K562 (cell line): ENCODE measurements around the gene MYH9. TPM values are rescaled to one million over a fixed set of nuclear protein-coding genes. Genes with fewer than 3 reads are reported as not detected.

Source experiments
- ATAC-seq: fragments of 200-7000 bp; cut with Tn5 transposase; 3 replicates; pipeline ENCODE4 v1.9.1; 2020; ENCODE audit warnings: moderate library complexity
- BruUV-seq: library from RNA; stranded (reverse); fragments of 400-500 nt; replicated peaks from 2 replicates; lab custom pipeline; 2021; lab: Mats Ljungman, UMichigan
- CTCF ChIA-PET: fragments of 300-600 bp; formaldehyde crosslinking; extraction: SDS; loops from one replicate; lab custom pipeline; 2021; ENCODE audit warnings: low intra/inter-chr PET ratio; lab: Yijun Ruan, JAX
- POLR2A ChIA-PET: fragments of 300-600, 350-650 bp; sonication (Branson Sonifier 250); formaldehyde crosslinking; extraction: SDS; loops from one replicate; lab custom pipeline; 2021; ENCODE audit warnings: antibody characterized with exemption, inconsistent platforms; lab: Yijun Ruan, JAX
- DNase-seq, 4 experiments: peaks; one replicate each; pipeline versions ENCODE4 v3.0.0 to v3.0.0-alpha.2; 2011 to 2018; ENCODE audit warnings: low spot score in 3 of 4, mixed read lengths in 3 of 4; ENCODE audit errors: extremely low read depth in 1 of 4
- FAIRE-seq: peaks from 2 replicates; lab custom pipeline; 2011; peaks lifted over from hg19 to GRCh38; lab: Jason Lieb, UNC
- H2AFZ ChIP-seq: 2 replicates; pipeline ENCODE4 v1.6.0; 2011; ENCODE audit warnings: low read depth, low read length, control low read depth, inconsistent platforms
- H3K27ac ChIP-seq: fragments of 200-600 bp; 3 replicates; pipeline ENCODE4 v1.8.0; 2011; ENCODE audit warnings: low read depth, mild to moderate bottlenecking, control low read depth, inconsistent platforms, low read length, moderate library complexity, mixed read lengths; ENCODE audit errors: extremely low read depth
- H3K27me3 ChIP-seq, 2 experiments: fragments of 300-600 bp in 1 of 2; 2 replicates in 1 of 2; 3 replicates in 1 of 2; pipeline versions ENCODE4 v1.6.0 to v1.8.0; 2011; ENCODE audit warnings: inconsistent platforms in 2 of 2, low read length in 2 of 2, mild to moderate bottlenecking in 1 of 2, mixed read lengths in 1 of 2, moderate library complexity in 1 of 2; ENCODE audit not compliant: control insufficient read depth in 2 of 2, insufficient read depth in 2 of 2
- H3K36me3 ChIP-seq: fragments of 300-600 bp; 3 replicates; pipeline ENCODE4 v1.8.0; 2011; ENCODE audit warnings: mild to moderate bottlenecking, low read length, inconsistent platforms; ENCODE audit not compliant: control insufficient read depth, insufficient read depth
- H3K4me1 ChIP-seq, 2 experiments: fragments of 200-600 bp in 1 of 2; replicated peaks in 1 of 2; 2 replicates in 1 of 2; 3 replicates in 1 of 2; pipeline versions ENCODE4 v1.5.1 to v1.8.0; 2011; ENCODE audit warnings: inconsistent platforms in 2 of 2, low read length in 2 of 2, mild to moderate bottlenecking in 1 of 2, mixed read lengths in 1 of 2, moderate library complexity in 1 of 2; ENCODE audit not compliant: control insufficient read depth in 2 of 2, insufficient read depth in 2 of 2
- H3K4me2 ChIP-seq: 2 replicates; pipeline ENCODE4 v1.6.1; 2011; ENCODE audit warnings: low read length, control low read depth, inconsistent platforms, mixed read lengths; ENCODE audit not compliant: insufficient read depth
- H3K4me3 ChIP-seq: fragments of 200-600 bp; sonication (generic), shearing (Covaris generic); 2 replicates; pipeline ENCODE4 v1.5.1; 2016; ENCODE audit warnings: control low read depth, inconsistent platforms
- H3K79me2 ChIP-seq: fragments of 200-600 bp; 3 replicates; pipeline ENCODE4 v1.8.0; 2011; ENCODE audit warnings: low read length, inconsistent platforms; ENCODE audit not compliant: control insufficient read depth, insufficient read depth
- H3K9ac ChIP-seq, 2 experiments: 2 replicates each; pipeline versions ENCODE4 v1.6.0 to v1.6.1; 2011; ENCODE audit warnings: low read depth in 2 of 2, low read length in 2 of 2, control low read depth in 1 of 2, inconsistent platforms in 1 of 2, mild to moderate bottlenecking in 1 of 2, mixed read lengths in 1 of 2; ENCODE audit not compliant: insufficient read depth in 1 of 2
- H3K9me1 ChIP-seq: one replicate; pipeline ENCODE4 v1.6.0; 2011; ENCODE audit warnings: inconsistent platforms, mild to moderate bottlenecking, low read length, moderate library complexity; ENCODE audit not compliant: control insufficient read depth, insufficient read depth
- H3K9me3 ChIP-seq: replicated peaks from 2 replicates; pipeline ENCODE4 v1.5.1; 2011; ENCODE audit warnings: low read depth, low read length, inconsistent platforms; ENCODE audit not compliant: control insufficient read depth, insufficient read depth
- H4K20me1 ChIP-seq: replicated peaks from 2 replicates; pipeline ENCODE4 v1.6.1; 2011; ENCODE audit warnings: low read length, inconsistent platforms, mixed read lengths; ENCODE audit not compliant: control insufficient read depth, insufficient read depth
- CBX5 ChIP-seq: IDR thresholded peaks from 2 replicates; pipeline ENCODE4 v1.6.1; 2014; ENCODE audit warnings: low read depth, borderline replicate concordance
- KDM4B ChIP-seq, 2 experiments: fragments of 450-650 bp in 1 of 2; sonication (generic) in 1 of 2; IDR thresholded peaks; 2 replicates each; pipeline ENCODE4 v1.6.1; 2016 to 2017; ENCODE audit warnings: borderline replicate concordance in 2 of 2, antibody characterized with exemption in 1 of 2, low read depth in 1 of 2, mild to moderate bottlenecking in 1 of 2
- MCM3 ChIP-seq: fragments of 450-650 bp; IDR thresholded peaks from 2 replicates; pipeline ENCODE4 v1.6.1; 2016
- NFIC ChIP-seq: fragments of 450-650 bp; IDR thresholded peaks from 2 replicates; pipeline ENCODE4 v1.6.1; 2017; ENCODE audit warnings: mild to moderate bottlenecking, inconsistent platforms
- TBL1XR1 ChIP-seq, 2 experiments: IDR thresholded peaks; 2 replicates each; pipeline ENCODE4 v1.6.1; 2012; ENCODE audit warnings: improper control_type of control experiment in 2 of 2, low read length in 2 of 2, mild to moderate bottlenecking in 1 of 2
- ZBTB17 ChIP-seq: fragments of 450-650 bp; formaldehyde crosslinking; IDR thresholded peaks from 2 replicates; pipeline ENCODE4 v1.4.0; 2020; ENCODE audit warnings: mild to moderate bottlenecking
- ZNF551 ChIP-seq: fragments of 250-450 bp; sonication (Bioruptor Pico); IDR thresholded peaks from 2 replicates; pipeline ENCODE4 v1.5.0; 2021; ENCODE audit warnings: mild to moderate bottlenecking, moderate library complexity
- WGBS: fragments of 100-300 bp; shearing (Covaris generic); methylation state at CpG from one replicate; pipeline ENCODE4 v1.1.6; 2016; ENCODE audit warnings: low coverage, mixed read lengths; ENCODE audit not compliant: insufficient coverage; ENCODE audit errors: missing lambda C conversion rate; 5-methylcytosine and 5-hydroxymethylcytosine counted together
- in situ Hi-C: fragments of 300-500 bp; cut with MboI; formaldehyde crosslinking; loops from 4 replicates; pipeline ENCODE4 v1.15.0; 2018; ENCODE audit warnings: inconsistent platforms, mixed read lengths
- intact Hi-C: fragments of 100-400 bp; cut with micrococcal nuclease; formaldehyde crosslinking; loops from 2 replicates; pipeline ENCODE4 v1.14.2; 2022
- polyA plus RNA-seq, 8 experiments: library from polyadenylated mRNA; depleted of rRNA in 4 of 8; stranded (reverse) in 5 of 8; unstranded in 3 of 8; fragments of >200 nt; fragmentation: Nextera tagmentation in 2 of 8; fragmentation: Illumina TruSeq in 1 of 8; extraction: Ambion mirVana in 2 of 8; extraction: Trizol in 1 of 8; gene quantifications; 2 replicates each; pipeline versions ENCODE4 v1.2.1 to v1.2.3, GENCODE V29; 2011 to 2014; ENCODE audit warnings: inconsistent platforms in 1 of 8, missing spikeins in 1 of 8
- total RNA-seq, 7 experiments: library from RNA; depleted of rRNA in 6 of 7; stranded (reverse); fragments of >200 nt in 6 of 7; fragmentation: Illumina TruSeq in 2 of 7; extraction: Trizol in 2 of 7; gene quantifications; 2 replicates each; pipeline versions ENCODE4 v1.2.1 to v1.2.3, GENCODE V29; 2011 to 2021; ENCODE audit warnings: low replicate concordance in 1 of 7
- TF ChIP-seq, protein P1 (sequence below): fragments of 450-650 bp; formaldehyde crosslinking; conservative IDR thresholded peaks from 2 replicates; pipeline ENCODE4 v1.4.0; 2022; ENCODE audit warnings: mild to moderate bottlenecking, missing genetic modification characterization
- TF ChIP-seq, protein P2 (sequence below): IDR thresholded peaks from 3 replicates; pipeline ENCODE4 v1.6.1; 2011; ENCODE audit warnings: borderline replicate concordance, mild to moderate bottlenecking; ENCODE audit not compliant: insufficient read length, insufficient read depth
- TF ChIP-seq, protein P3 (sequence below), 2 experiments: fragments of 450-650 bp; IDR thresholded peaks; 2 replicates each; pipeline ENCODE4 v1.6.1; 2018; ENCODE audit warnings: mild to moderate bottlenecking in 2 of 2, low read depth in 1 of 2; ENCODE audit not compliant: partially characterized antibody in 2 of 2
- TF ChIP-seq, protein P4 (sequence below): sonication (generic); formaldehyde crosslinking; IDR thresholded peaks from 2 replicates; pipeline ENCODE4 v1.8.1; 2023; ENCODE audit warnings: mild to moderate bottlenecking, missing genetic modification reagents

Gene MYH9
- total and polyA plus RNA-seq, 9 of the 15 experiments (the other 6 are each of a cell fraction or from before 2014, with no cell fraction given): 0.71 to 111 (median 24.6) TPM

DNA sequence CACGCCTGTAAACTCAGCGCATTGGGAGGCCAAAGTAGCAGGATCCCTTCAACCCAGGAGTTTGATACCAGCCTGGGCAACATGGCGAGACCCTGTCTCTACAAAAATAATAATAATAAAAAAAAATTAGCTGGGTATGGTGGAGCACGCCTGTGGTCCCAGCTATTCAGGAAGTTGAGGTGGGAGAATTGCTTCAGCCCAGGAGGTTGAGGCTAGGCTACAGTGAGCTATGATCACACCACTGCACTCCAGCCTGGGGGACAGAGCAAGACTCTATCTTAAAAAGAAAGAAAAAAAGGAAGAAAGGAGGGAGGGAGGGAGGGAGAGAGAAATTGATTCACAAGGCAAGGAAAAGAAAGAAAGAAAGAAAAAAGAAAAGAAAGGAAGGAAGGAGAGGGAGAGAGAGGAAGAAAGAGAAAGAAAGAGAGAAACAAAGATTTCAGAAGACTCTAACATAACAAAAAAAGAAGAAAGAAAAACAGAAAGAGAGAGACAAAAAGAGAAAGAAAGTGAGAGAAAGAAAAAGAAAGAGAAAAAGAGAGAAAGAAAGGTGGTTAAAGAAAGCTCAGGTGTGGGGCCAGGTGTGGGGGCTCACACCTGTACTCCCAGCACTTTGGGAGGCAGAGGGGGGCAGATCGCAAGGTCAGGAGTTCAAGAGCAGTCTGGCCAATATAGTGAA, 37.3 kb upstream of the MYH9 start:
- Histone ChIP-seq H3K4me2 (no peak overlapping the region), H4K20me1 (no peaks in the 10 kb centered on the region), H3K9ac (no peak overlapping the region), H3K79me2 (no peaks in the 10 kb centered on the region), H3K27ac (no peak overlapping the region), H3K4me3 (no peak overlapping the region), H2AFZ (no peak overlapping the region), H3K36me3 (no peaks in the 10 kb centered on the region), H3K27me3 (no peaks in the 10 kb centered on the region), H3K9me1 (no peaks in the 10 kb centered on the region), H3K4me1 (peaks cover 31 to 32% of the 10 kb centered on the region in 2 experiments), H3K9me3 (no peaks in the 10 kb centered on the region)
- 92% methylated on average over 4 of the region's 5 CpGs for WGBS
- ChIA-PET CTCF (no interaction called here), POLR2A (no interaction called here)
- in situ Hi-C loops: no loop called here
- no peak for FAIRE-seq
- no peak for DNase-seq
- BruUV-seq: no TSS peak
- intact Hi-C loops: loop anchor here (5.0 kb wide), 2 partner anchors 38 to 58 kb away; partner anchors contain the start of gene MYH9
- no peak for ATAC-seq
- TF ChIP-seq CBX5 (no peak), KDM4B (IDR thresholded peaks at IDR 0.05; ENCODE audit: borderline replicate concordance in 2 of 2, low read depth in 1 of 2) (no peak), ZBTB17 (no peak), NFIC (no peak), TBL1XR1 (IDR thresholded peaks at IDR 0.05; ENCODE audit: low read length in 2 of 2) (no peak), ZNF551 (no peak), MCM3 (no peak)
- TF ChIP-seq, protein P1, sequence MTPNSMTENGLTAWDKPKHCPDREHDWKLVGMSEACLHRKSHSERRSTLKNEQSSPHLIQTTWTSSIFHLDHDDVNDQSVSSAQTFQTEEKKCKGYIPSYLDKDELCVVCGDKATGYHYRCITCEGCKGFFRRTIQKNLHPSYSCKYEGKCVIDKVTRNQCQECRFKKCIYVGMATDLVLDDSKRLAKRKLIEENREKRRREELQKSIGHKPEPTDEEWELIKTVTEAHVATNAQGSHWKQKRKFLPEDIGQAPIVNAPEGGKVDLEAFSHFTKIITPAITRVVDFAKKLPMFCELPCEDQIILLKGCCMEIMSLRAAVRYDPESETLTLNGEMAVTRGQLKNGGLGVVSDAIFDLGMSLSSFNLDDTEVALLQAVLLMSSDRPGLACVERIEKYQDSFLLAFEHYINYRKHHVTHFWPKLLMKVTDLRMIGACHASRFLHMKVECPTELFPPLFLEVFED (CRISPR knock-in tag): no peak
- TF ChIP-seq, protein P2, sequence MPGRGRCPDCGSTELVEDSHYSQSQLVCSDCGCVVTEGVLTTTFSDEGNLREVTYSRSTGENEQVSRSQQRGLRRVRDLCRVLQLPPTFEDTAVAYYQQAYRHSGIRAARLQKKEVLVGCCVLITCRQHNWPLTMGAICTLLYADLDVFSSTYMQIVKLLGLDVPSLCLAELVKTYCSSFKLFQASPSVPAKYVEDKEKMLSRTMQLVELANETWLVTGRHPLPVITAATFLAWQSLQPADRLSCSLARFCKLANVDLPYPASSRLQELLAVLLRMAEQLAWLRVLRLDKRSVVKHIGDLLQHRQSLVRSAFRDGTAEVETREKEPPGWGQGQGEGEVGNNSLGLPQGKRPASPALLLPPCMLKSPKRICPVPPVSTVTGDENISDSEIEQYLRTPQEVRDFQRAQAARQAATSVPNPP: no peak
- TF ChIP-seq, protein P3, sequence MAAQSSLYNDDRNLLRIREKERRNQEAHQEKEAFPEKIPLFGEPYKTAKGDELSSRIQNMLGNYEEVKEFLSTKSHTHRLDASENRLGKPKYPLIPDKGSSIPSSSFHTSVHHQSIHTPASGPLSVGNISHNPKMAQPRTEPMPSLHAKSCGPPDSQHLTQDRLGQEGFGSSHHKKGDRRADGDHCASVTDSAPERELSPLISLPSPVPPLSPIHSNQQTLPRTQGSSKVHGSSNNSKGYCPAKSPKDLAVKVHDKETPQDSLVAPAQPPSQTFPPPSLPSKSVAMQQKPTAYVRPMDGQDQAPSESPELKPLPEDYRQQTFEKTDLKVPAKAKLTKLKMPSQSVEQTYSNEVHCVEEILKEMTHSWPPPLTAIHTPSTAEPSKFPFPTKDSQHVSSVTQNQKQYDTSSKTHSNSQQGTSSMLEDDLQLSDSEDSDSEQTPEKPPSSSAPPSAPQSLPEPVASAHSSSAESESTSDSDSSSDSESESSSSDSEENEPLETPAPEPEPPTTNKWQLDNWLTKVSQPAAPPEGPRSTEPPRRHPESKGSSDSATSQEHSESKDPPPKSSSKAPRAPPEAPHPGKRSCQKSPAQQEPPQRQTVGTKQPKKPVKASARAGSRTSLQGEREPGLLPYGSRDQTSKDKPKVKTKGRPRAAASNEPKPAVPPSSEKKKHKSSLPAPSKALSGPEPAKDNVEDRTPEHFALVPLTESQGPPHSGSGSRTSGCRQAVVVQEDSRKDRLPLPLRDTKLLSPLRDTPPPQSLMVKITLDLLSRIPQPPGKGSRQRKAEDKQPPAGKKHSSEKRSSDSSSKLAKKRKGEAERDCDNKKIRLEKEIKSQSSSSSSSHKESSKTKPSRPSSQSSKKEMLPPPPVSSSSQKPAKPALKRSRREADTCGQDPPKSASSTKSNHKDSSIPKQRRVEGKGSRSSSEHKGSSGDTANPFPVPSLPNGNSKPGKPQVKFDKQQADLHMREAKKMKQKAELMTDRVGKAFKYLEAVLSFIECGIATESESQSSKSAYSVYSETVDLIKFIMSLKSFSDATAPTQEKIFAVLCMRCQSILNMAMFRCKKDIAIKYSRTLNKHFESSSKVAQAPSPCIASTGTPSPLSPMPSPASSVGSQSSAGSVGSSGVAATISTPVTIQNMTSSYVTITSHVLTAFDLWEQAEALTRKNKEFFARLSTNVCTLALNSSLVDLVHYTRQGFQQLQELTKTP (IDR thresholded peaks at IDR 0.05; ENCODE audit: low read depth in 1 of 2, partially characterized antibody in 2 of 2): no peak
- TF ChIP-seq, protein P4, sequence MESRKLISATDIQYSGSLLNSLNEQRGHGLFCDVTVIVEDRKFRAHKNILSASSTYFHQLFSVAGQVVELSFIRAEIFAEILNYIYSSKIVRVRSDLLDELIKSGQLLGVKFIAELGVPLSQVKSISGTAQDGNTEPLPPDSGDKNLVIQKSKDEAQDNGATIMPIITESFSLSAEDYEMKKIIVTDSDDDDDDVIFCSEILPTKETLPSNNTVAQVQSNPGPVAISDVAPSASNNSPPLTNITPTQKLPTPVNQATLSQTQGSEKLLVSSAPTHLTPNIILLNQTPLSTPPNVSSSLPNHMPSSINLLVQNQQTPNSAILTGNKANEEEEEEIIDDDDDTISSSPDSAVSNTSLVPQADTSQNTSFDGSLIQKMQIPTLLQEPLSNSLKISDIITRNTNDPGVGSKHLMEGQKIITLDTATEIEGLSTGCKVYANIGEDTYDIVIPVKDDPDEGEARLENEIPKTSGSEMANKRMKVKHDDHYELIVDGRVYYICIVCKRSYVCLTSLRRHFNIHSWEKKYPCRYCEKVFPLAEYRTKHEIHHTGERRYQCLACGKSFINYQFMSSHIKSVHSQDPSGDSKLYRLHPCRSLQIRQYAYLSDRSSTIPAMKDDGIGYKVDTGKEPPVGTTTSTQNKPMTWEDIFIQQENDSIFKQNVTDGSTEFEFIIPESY: peak; percentile 47; the same call in 1 of the 2 replicates
